GDM1 (cell line): ENCODE data around the gene SRSF1.
"Not testable (repeated sequence)": the region's sequence is repeated elsewhere in the genome, so short reads cannot be mapped to it uniquely, and the experiment has no call there.

ENCODE experiments used
- DNase-seq: peaks from one replicate; lab custom pipeline; 2025; lab: John Stamatoyannopoulos, UW

SRSF1 gene, protein sequence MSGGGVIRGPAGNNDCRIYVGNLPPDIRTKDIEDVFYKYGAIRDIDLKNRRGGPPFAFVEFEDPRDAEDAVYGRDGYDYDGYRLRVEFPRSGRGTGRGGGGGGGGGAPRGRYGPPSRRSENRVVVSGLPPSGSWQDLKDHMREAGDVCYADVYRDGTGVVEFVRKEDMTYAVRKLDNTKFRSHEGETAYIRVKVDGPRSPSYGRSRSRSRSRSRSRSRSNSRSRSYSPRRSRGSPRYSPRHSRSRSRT

DNA sequence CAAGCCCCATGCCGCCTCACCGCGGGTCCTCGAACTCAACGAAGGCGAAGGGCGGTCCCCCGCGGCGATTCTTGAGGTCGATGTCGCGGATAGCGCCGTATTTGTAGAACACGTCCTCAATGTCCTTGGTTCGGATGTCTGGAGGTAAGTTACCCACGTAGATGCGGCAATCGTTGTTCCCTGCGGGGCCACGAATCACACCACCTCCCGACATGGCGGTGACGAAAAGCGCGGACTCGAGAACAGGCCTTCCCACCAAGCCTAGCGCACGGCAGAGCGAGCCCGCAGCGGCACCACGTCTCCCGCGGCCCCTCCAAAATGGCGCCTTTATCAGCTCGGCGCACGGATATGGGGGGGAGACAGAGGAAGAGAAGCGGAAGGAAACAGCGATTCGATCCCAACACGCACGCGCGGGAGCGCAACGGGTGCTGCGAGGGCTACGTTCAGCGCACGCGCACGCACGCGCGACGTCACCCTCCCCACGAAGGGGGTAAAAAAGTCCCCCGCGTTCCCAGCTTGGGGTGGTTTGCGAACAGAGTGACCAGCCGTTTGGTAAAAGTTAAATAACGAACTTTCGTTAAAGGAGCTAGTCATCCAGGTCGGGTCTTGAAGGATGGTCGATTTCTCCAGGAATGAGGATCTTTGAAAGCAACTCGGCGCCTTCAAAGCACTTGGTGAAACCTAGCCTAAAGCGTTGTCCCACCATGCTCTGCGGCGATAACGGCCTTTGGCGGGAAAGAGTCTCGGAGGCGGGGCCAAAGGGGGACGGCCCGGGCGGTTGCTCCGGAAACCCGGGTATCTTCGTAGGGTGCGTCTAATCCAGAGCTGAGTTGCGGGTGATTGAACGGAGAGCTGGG is at the start of gene SRSF1:
SRSF1 (minus strand) TSS at position 323 of the 857 bp plus-strand sequence; CDS start at position 214, 109 bp downstream.
- DNase-seq: peak; percentile 97

DNA sequence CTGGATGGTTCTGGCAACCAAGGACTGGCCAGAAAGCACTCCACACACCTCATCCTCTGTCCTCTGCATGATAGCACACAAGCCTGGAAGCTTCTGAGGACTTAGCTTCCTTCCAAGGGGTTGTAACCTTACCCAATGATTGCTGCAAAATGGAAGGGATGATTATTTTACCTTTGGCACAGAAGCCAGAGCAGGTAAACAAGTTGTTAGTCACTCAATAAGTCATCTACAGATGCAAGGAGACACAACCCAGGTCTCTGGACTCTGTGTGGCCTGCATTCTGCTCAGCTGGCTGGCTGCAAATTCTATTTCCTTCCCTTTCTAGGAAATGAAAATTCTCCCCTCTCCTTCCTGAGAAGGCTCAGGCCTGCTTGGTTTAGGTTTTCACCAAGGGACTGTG is 49.4 kb upstream of the SRSF1 start:
- no peak for DNase-seq

DNA sequence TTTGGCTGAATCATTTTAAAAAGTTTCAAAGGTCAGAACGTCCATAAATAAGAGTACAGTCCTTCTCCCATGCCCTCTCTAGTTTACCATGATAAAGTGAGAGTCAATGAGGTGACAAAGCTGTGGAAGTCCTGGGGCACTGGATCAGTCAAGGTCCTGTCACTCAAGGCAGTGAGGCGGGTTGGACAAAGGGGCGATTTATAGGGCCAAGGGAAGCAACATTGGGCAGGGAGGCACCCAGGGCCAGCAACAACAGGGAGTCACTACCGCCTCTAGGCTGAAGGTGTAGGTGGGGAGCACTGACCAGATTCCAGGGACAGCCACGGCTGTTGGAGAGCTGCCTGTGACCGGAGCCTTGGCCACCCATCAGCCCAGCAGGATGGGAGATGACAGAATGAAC is 47.6 kb upstream of the SRSF1 start:
- DNase-seq: no peak

DNA sequence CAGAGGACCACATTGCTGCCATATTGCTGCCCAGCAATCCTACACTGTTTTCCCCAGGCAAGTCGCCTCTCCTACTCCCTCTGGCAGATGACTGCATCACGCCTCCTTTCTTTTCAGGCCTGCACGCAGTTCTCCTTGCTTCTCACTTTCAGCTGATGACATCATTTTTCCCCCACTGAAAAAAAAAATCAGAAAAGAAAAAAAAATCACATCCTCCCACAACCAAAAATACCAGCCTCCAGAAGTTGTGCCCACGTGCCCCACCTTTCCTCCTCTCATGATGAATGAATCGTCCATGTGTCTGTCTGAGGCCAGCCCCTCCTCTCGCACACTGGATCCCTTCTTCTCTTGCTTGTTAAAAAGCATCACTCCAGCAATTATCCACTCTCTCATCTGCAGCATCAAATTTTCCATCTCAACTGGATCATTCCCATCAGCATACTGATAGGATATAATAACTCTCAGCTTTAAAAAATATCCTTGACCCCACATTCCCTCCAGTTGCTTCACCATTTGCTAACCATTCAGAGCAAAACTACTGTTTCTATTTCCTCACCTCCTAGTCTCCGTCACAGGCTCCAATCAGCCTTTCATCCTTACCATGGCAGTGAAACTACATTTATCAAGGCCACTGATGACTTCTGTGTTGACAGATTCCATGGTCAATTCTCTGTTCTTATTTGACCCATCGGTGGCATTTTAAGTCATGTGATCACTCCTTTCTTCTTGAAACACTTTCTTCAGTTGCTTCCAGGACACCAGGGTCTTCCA is 46.1 kb upstream of the SRSF1 start:
- DNase-seq: no peak

DNA sequence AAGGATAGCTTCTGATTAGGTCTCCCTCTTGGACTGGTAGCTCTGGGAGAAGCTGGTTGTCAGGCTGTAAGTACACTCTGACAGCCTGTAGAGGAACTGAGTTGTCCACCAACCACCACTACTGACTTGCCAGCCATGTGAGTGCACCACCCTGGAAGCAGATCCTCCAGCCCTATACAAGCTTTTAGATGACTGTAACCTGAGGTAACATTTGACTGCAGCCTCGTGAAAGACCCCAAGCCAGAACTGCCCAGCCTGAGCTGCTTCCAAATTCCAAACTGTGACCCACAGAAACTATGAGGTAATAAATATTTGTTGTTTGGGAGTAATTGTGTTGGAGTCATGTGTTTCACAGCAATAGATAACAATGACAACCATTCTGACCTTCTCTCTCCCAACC is 45.4 kb upstream of the SRSF1 start:
- no peak for DNase-seq

DNA sequence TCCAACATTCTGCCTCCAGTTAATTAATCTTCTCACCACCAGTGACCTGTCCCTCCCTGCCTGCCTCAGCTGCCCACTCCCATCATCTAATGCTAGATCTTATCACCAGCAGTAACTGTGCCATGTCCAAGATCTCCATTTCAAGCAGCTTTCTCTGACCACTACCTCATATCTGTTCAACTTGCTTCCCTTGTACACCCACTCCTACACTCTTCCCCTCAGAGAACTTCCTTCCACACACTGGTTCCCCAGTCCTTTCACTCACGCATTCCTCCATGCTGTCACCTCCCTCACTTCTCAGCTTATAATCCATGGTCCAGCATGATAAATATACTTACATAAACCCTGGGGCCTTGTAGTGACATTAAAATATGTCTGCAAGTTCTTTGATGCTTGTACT is 44.4 kb upstream of the SRSF1 start:
- DNase-seq: no peak

DNA sequence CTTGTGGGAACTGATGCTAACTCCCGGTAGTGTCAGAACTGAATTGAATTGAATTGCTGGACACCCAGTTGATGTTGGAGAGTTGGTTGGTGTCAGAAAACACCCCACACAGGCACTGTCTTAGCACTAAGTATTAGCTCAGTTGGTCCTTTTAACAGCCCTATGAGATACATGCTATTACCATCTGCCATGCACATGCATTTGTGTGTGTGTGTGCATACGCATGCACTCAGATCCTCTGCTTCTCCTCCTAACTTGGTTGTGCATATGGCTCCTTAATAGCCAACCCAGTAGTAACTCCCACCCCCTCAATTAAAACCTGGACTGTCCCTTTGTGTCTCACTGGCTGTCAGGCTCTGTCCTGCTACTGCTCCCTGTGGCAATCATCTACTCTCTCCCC is 43.9 kb upstream of the SRSF1 start:
- no peak for DNase-seq

DNA sequence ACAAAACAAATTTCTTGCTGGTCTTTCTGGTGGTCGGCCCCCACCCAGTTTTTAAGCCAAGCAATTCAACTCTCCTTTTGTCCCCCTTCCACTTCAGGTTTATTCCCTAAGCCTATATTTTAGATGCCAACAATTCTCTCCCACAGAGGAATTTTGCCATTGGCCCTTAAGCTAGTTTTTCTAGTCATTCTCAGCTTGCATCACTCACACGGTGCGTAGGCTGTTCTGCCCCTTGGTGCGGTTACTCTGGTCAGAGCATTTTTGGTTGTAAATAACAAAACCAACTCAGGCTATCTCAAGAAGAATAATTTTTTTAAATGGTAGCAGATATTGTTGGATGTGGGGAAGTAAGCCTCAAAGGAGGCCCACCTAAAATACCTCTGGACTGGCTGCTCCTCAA is 42.5 kb upstream of the SRSF1 start:
- DNase-seq: no peak

DNA sequence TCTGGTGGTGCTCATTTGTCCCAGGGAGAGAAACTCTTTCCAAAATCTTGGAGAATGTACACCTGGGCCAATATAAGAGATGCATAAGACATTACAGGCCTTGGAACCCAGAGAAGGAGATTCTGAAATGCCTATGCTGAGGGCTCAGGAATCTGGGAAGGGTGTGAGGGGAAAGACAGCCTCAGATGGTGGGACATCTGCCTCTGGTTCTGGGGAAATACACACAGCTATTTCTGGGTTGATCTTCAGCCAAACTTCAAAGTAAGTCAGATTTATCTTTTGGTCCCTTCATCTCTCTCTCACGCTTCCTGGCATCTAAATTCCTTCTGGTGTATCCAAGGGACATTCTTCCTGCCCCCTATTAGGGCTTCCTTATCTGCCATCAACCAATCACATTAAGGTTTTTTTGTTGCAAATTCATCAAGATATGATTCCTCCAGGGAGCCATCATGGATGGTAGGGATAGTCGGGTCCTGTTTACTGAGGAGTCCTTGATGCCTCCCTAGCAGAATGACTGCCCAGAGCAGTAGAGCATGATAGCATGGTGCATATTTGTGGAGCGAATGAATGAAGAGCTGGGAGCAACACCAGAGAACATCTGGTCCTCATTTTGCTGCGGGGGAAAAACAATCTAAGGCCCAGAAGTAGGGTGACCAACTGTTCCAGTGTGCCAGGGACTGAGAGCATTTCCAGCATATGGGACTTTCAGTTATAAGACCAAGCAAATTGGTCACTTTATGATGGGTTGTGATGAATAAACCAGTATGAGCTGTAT is 40.5 kb upstream of the SRSF1 start:
- DNase-seq: no peak

DNA sequence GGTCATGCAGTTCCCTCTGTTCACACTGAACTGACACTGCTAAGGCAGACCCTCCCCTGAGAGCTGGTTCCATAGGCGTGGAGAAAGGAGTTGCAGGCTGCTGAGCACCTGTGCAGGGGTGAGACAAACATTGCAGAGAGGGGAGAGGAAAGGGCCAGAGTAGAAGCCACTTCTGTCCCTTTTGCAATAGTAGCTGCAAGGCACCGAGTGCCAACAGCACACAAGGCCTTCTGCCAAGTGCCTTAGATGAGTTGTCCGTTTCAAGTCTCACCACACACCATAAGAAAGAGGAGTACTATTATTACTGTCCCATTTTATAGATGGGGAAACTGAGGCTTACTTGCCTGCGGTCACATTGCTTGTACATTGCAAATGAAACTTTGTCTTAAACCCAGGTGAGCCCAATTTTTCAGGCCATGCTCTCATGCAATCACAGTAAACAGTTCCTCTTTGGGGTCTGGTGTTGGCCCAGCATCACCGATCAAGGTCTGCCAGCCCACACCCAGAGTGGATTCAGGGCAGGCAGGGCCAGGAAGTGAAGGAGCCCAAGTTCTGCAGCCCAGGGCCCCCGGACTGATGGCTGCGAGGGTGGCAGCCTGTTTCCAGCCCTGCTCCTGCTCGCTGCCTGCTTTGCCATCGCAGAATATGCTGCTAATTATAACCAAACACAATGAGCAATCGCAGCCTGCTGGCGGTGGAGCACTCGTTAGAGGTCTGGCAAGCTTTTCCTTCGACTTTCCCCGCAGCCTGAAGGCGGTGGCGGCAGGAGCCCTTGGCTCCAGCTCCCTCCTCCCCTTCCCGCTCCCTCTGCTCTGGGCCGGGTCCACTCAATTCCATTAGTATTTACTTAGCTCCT is 39.4 kb upstream of the SRSF1 start:
- DNase-seq: no peak

DNA sequence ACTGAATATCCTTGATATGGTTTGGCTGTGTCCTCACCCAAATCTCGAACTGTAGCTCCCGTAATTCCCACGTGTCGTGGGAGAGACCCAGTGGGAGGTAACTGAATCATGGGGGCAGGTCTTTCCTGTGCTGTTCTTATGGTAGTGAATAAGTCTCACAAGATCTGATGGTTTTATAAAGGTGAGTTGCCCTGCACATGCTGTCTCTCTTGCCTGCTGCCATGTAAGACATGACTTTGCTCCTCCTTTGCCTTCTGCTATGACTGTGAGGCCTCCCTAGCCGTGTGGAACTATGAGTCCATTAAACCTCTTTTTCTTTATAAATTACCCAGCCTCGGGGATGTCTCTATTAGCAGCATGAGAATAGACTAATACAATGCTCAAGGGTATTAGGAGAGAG is 37.2 kb upstream of the SRSF1 start:
- DNase-seq: not testable (repeated sequence)

DNA sequence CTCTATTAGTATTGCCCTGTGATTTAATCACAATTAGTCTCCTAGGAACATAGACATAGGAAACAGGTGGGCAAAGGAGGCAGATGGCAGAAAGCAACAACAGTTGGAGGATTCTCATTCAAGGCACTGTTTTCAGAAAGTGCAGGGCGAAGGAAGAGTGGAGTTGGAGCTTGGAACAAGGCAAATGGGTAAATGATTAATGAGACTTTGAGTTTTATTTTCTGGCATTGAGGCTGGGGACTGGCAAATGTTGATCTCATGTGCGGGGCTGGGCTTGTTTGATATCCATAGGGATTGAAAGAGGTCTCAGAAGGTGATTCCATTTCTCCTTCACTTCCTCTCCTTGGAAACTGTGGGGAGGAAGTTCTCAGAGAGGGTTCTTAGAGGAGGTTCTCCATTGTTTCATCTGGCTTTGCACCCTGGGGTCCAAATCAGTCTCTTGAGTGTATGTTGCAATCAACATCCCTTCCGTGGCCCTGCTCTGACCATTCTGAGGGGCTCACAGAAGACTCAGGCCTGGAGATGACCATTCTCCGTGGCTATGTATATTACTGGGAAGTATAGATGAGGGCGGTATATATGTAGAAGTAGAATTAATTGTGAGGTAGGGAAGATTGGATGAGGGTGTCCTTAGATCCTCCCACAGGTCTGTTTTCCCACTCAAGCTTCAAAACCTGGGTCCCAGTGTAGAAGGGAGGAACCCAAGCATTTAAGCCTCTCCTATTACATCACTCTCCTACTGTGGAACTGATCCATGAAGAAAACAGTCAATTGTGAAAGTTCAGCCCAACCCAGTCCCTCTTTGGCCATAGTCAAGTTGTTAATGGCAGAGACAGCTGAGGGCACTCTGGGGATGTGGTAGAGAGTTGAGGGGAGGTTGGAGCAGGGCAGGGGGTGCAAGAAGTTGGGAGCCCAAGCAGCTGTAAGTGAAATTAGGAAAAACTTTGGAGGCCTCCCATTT is 36.5 kb upstream of the SRSF1 start:
- DNase-seq: no peak

DNA sequence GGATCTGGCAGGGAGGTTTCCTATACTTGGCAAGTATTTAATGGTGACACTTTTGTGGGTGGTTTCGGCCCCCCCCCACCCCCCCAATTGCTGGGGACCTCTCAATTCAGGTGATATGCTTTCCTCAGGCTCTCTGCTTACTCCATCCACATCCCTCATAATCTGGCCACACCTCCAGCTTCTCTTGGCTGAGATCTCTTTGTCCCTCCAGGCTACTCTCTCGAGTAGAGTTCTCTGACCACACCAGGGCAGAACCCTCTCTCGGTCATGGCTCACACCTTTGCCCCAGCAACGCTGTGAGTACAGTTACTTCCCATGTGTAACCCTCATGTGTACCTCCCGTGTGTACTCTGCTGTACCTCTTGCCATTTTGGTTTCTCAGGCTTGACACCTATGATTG is 34.1 kb upstream of the SRSF1 start:
- DNase-seq: no peak

DNA sequence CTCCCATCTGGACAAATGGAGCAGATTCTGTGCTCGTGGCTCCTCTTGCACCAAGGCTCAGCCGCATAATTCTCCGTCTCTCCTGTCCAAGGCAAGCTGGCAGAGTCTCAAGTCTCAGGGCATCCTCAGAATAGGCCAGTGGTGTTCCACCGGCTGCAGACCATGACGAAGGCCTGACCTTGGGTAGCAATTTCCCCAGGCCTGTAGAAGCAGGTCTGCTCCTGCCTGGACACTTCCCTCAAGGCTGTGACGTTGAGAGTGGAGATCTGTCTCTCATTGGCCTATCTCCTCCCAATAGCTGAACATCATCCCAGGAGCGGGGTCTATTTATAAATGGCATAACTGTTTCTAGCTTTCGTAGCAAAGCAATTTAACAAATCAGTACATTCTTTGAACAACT is 33.3 kb upstream of the SRSF1 start:
- no peak for DNase-seq

DNA sequence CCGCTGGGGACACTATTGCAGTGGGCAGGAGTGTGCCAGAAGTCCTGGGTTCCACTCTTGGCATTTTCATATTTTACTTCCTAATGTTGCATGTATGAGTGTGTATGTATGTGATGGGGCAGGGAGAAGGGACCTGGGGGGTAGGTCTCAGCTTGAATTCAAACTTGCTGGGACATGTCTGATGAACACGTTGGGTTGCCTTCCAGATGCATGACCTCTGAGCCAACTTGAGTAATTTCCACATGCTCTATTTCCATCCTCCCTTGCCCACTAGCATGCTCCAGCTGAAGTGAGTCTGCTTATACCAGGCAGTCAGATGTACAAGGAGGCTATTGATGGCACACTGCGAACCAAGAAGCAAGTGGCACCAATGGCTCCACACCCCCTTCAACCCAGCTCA is 32.9 kb upstream of the SRSF1 start:
- no peak for DNase-seq

DNA sequence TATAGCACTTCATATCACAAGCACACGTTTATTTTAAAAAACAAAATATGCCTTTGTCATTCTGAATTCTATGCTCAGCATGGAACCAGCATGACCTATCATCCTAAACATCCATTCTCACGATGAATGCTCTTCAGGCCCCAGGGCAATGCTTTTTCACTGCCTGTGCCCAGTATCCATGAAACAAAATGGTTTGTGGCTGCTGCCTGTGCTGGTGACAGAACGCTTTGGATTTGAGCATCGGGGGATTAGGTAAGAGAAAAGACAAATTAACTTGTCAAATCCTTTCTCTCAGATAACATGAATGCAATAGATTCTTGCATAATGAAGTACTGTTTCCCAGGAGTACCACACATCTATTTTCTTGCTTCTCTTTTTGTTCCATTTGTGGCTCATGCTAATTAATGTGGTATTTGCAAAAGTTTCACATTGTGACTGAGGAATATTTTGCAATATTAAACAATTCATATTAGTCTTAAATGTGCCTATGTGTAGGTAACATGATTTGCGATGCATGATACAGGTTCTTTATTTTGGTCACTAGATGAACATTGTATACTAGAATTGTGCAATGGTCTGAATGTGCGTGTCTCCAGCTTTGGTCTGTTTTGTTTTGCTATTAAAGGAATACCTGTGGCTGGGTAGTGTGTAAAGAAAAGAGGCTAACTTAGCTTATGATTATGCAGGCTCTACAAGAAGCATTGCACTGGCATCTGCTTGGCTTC is 25.8 kb upstream of the SRSF1 start:
- DNase-seq: no peak

DNA sequence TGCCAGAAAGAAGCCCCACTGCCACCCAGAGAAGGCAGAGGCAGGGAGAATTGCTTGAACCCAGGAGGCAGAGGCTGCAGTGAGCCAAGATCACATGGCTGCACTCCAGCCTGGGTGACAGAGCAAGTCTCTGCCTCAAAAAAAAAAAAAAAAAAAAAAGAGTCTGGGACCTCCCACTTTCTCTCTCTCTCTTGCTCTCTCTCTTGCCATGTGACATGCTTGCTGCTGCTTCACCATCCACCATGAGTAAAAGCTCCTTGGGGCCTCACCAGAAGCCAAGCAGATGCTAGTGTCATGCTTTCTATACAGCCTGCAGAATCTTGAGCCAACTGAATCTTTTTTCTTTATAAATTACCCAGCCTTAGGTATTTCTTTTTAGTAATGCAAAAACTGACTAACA is 21.5 kb upstream of the SRSF1 start:
- no peak for DNase-seq

DNA sequence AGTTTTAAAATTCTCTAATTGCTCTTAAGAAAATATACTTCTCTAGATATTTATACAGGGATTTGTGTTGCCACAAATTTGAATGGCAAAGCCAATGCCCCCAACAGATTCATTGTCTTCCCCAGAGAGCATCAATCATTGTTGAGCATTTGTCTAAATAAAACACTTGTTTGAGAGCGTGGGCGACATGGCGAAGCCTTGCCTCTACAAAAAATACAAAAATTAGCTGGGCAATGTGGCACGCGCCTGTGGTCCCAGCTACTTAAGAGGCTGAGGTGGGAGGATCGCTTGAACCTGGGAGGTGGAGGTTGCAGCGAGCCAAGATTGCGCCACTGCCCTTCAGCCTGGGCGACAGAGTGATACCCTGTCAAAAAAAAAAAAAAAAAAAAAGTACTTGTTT is 13.4 kb upstream of the SRSF1 start:
- no peak for DNase-seq

DNA sequence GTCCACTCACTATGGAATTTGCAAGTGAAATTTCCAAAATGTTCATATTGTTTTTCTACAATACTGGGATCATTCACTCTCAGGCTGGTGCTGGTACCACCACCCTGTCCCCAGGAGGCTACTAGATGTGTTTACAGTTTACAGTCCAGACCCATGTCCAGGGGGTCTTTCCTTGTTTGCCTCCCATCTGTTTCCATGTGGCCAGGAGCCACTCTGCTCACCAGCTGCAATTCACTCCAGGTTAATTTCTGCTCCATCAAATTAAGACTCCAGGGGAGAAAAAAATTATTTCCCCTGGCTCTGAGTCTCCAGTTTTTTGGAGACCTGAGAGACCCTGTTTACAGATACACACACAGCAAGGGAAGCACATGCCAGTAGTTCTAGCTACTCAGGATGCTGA is 12.5 kb upstream of the SRSF1 start:
- DNase-seq: no peak
